Neural cell (in vitro differentiated cells): Measurements from ENCODE around the gene PRSS50.

Experiments used
- EP300 ChIP-seq: fragments of 450-650 bp; conservative IDR thresholded peaks from 2 replicates; pipeline ENCODE4 v1.6.1; 2014; ENCODE audit warnings: antibody characterized with exemption, mild to moderate bottlenecking, moderate library complexity; ENCODE audit not compliant: poor library complexity, severe bottlenecking
- EZH2 ChIP-seq: fragments of 200-600, 300-800 bp; shearing (Covaris generic), sonication (generic); IDR thresholded peaks from 2 replicates; pipeline ENCODE4 v1.6.1; 2014; ENCODE audit warnings: antibody characterized with exemption, low read length, borderline replicate concordance, mild to moderate bottlenecking; ENCODE audit not compliant: insufficient read depth, poor library complexity, severe bottlenecking
- MXI1 ChIP-seq: fragments of 450-650 bp; conservative IDR thresholded peaks from 2 replicates; pipeline ENCODE4 v1.6.1; 2014; ENCODE audit warnings: antibody characterized with exemption, mild to moderate bottlenecking; ENCODE audit not compliant: poor library complexity, severe bottlenecking
- POLR2AphosphoS5 ChIP-seq: IDR thresholded peaks from 2 replicates; pipeline ENCODE4 v1.6.1; 2012
- RAD21 ChIP-seq: fragments of 450-650 bp; conservative IDR thresholded peaks from 2 replicates; pipeline ENCODE4 v1.6.1; 2014; ENCODE audit warnings: antibody characterized with exemption, mild to moderate bottlenecking, moderate library complexity
- SMC3 ChIP-seq: fragments of 450-650 bp; conservative IDR thresholded peaks from 2 replicates; pipeline ENCODE4 v1.6.1; 2014; ENCODE audit warnings: antibody characterized with exemption, mild to moderate bottlenecking, moderate library complexity; ENCODE audit not compliant: poor library complexity
- TAF1 ChIP-seq: IDR thresholded peaks from 2 replicates; pipeline ENCODE4 v1.6.1; 2012; ENCODE audit warnings: low read depth
- TF ChIP-seq, protein P1 (sequence below): fragments of 450-650 bp; IDR thresholded peaks from 2 replicates; pipeline ENCODE4 v1.5.1; 2014; ENCODE audit warnings: antibody characterized with exemption, mild to moderate bottlenecking, moderate library complexity; ENCODE audit not compliant: poor library complexity, severe bottlenecking

DNA sequence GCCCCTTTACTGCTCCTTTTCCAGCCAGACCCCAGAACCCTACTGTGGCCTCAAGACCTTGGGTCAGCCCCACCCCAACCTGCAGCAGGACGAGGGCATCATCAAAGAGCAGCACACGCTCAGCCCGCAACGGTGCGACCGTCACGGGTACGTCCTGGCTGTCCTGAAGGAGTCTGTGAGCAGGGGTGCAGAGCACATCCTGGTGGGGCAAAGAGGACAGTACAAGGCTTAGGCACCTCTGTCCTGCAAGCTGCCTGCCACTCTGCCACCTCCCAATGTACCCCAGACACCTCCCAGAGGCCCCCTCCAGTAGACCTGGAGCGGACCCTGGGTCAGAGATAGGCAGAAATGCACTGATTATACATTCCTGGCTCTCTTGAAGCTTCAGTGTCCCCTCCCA is 32.2 kb downstream of the PRSS50 start:
- TF ChIP-seq EZH2: no peak
- TF ChIP-seq TAF1: no peak
- TF ChIP-seq, protein P1, sequence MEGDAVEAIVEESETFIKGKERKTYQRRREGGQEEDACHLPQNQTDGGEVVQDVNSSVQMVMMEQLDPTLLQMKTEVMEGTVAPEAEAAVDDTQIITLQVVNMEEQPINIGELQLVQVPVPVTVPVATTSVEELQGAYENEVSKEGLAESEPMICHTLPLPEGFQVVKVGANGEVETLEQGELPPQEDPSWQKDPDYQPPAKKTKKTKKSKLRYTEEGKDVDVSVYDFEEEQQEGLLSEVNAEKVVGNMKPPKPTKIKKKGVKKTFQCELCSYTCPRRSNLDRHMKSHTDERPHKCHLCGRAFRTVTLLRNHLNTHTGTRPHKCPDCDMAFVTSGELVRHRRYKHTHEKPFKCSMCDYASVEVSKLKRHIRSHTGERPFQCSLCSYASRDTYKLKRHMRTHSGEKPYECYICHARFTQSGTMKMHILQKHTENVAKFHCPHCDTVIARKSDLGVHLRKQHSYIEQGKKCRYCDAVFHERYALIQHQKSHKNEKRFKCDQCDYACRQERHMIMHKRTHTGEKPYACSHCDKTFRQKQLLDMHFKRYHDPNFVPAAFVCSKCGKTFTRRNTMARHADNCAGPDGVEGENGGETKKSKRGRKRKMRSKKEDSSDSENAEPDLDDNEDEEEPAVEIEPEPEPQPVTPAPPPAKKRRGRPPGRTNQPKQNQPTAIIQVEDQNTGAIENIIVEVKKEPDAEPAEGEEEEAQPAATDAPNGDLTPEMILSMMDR: no peak
- TF ChIP-seq POLR2AphosphoS5: no peak
- TF ChIP-seq SMC3: no peak
- TF ChIP-seq EP300: no peak
- TF ChIP-seq RAD21: no peak
- TF ChIP-seq MXI1: no peak
